CD4-positive, alpha-beta T cell (primary cell): ENCODE data around the gene PLTP. TPM values are rescaled to one million over a fixed set of nuclear protein-coding genes. Genes with fewer than 3 reads are reported as not detected.

Experiments
- ATAC-seq: fragments of 200-7000 bp; cut with Tn5 transposase; one replicate; pipeline ENCODE4 v1.10.0; 2022; ENCODE audit warnings: mild to moderate bottlenecking; ENCODE audit not compliant: poor library complexity
- CTCF ChIA-PET: fragments of 350-600 bp; sonication (Branson Sonifier 250); formaldehyde crosslinking; loops from one replicate; lab custom pipeline; 2021; ENCODE audit warnings: antibody characterized with exemption, inconsistent platforms; lab: Charles Lee
- POLR2A ChIA-PET: fragments of 350-600 bp; sonication (Branson Sonifier 250); formaldehyde crosslinking; loops from one replicate; lab custom pipeline; 2021; ENCODE audit warnings: antibody characterized with exemption, inconsistent platforms; lab: Charles Lee
- DNase-seq, 14 experiments: peaks; one replicate each; pipeline ENCODE4 v3.0.0-alpha.2; 2013 to 2020; ENCODE audit warnings: mixed read lengths in 2 of 14
- H3K27ac ChIP-seq, 2 donors: one replicate each; pipeline versions ENCODE4 v1.5.1 to v1.7.0; 2013; ENCODE audit warnings: low read length in 2 of 2, low read depth in 1 of 2, mild to moderate bottlenecking in 1 of 2
- H3K27me3 ChIP-seq, 2 experiments: 1 replicate in 1 of 2; 2 replicates in 1 of 2; pipeline versions ENCODE4 v1.6.1 to v1.7.0; 2013; ENCODE audit warnings: low read length in 2 of 2, control low read depth in 1 of 2, mild to moderate bottlenecking in 1 of 2, moderate library complexity in 1 of 2; ENCODE audit not compliant: insufficient read depth in 2 of 2, control insufficient read depth in 1 of 2
- H3K36me3 ChIP-seq: one replicate; pipeline ENCODE4 v1.6.1; 2013; ENCODE audit warnings: low read length, control low read depth; ENCODE audit not compliant: insufficient read depth
- H3K4me1 ChIP-seq: one replicate; pipeline ENCODE4 v1.6.1; 2013; ENCODE audit warnings: low read length, control low read depth; ENCODE audit not compliant: insufficient read depth
- H3K4me3 ChIP-seq: one replicate; pipeline ENCODE4 v1.5.1; 2013; ENCODE audit warnings: mild to moderate bottlenecking, low read length, moderate library complexity
- H3K9me3 ChIP-seq, 2 experiments: 1 replicate in 1 of 2; 2 replicates in 1 of 2; pipeline versions ENCODE4 v1.6.1 to v1.7.0; 2013; ENCODE audit warnings: low read length in 2 of 2, mild to moderate bottlenecking in 2 of 2, control low read depth in 1 of 2, moderate library complexity in 1 of 2; ENCODE audit not compliant: control insufficient read depth in 1 of 2, insufficient read depth in 1 of 2
- H3K27ac Mint-ChIP-seq: one replicate; pipeline ENCODE4 v1.8.0; 2020; ENCODE audit warnings: mixed read lengths
- H3K27me3 Mint-ChIP-seq: one replicate; pipeline ENCODE4 v1.8.0; 2021; ENCODE audit warnings: mixed read lengths
- H3K36me3 Mint-ChIP-seq: one replicate; pipeline ENCODE4 v1.8.0; 2021; ENCODE audit warnings: low read depth, mixed read lengths
- H3K4me1 Mint-ChIP-seq: one replicate; pipeline ENCODE4 v1.8.0; 2021; ENCODE audit warnings: low read depth, mixed read lengths
- H3K4me3 Mint-ChIP-seq: one replicate; pipeline ENCODE4 v1.8.0; 2020; ENCODE audit warnings: mild to moderate bottlenecking, mixed read lengths
- H3K9me3 Mint-ChIP-seq: one replicate; pipeline ENCODE4 v1.8.0; 2020; ENCODE audit warnings: mixed read lengths
- CTCF ChIP-seq: fragments of 200-600 bp; IDR thresholded peaks from one replicate; pipeline ENCODE4 v1.8.0; 2022; ENCODE audit warnings: antibody characterized with exemption, mild to moderate bottlenecking
- intact Hi-C, 2 experiments: fragments of 100-400 bp; cut with DNase I in 1 of 2; cut with micrococcal nuclease in 1 of 2; formaldehyde crosslinking; loops; one replicate each; pipeline versions ENCODE4 v1.15.1 to v1.9.0; 2023 to 2025; cut with DNase I, micrococcal nuclease
- total RNA-seq, 174 experiments: library from RNA in 2 of 174; stranded (reverse) in 2 of 174; gene quantifications; one replicate each; pipeline ENCODE4 v1.2.3 and lab custom pipeline; 2021 to 2026

The PLTP gene
- total RNA-seq, 2 experiments from 2014 or later = not detected

- ChIA-PET CTCF (interaction anchor here (2.1 to 2.3 kb wide), 2 partner anchors 35 to 45 kb away, joined by 6 to 7 read pairs; no protein-coding TSS in a partner anchor), POLR2A (interaction anchor here (0.7 to 6.8 kb wide), 36 partner anchors 8 to 968 kb away, joined by 3 to 195 read pairs (median 9); partner anchors contain the start of genes ACOT8, CTSA, DNTTIP1 and ELMO2)
- ATAC-seq = peak; percentile 29
- no peaks in the 10 kb centered on the region for H3K27me3 ChIP-seq
- H3K27ac ChIP-seq = peak overlapping the region; percentile 93 to 99
- Mint-ChIP-seq H3K27ac (peak overlapping the region; percentile 97), H3K9me3 (no peaks in the 10 kb centered on the region), H3K36me3 (peaks cover 54% of the 10 kb centered on the region), H3K4me1 (peaks cover 34% of the 10 kb centered on the region), H3K4me3 (peak overlapping the region; percentile 98), H3K27me3 (no peaks in the 10 kb centered on the region)
- DNase-seq = peak in 1 of 14 experiments; percentile 15
- no peak for TF ChIP-seq CTCF
- no peaks in the 10 kb centered on the region for H3K9me3 ChIP-seq
- peak overlapping the region; percentile 100 for H3K4me3 ChIP-seq
- peaks cover 37% of the 10 kb centered on the region for H3K36me3 ChIP-seq
- H3K4me1 ChIP-seq = peaks cover 40% of the 10 kb centered on the region
- intact Hi-C loops = loop anchor here (1.0 to 2.0 kb wide), 6 partner anchors 37 to 471 kb away; partner anchors contain the start of genes ACOT8 (in 1 of the 2), CTSA (in 1 of the 2), ELMO2 (in 1 of the 2) and NCOA5 (in 1 of the 2)
Measured at GRCh38 chr20:45935416-45936046, 23.6 kb upstream of the PLTP start.

DNA sequence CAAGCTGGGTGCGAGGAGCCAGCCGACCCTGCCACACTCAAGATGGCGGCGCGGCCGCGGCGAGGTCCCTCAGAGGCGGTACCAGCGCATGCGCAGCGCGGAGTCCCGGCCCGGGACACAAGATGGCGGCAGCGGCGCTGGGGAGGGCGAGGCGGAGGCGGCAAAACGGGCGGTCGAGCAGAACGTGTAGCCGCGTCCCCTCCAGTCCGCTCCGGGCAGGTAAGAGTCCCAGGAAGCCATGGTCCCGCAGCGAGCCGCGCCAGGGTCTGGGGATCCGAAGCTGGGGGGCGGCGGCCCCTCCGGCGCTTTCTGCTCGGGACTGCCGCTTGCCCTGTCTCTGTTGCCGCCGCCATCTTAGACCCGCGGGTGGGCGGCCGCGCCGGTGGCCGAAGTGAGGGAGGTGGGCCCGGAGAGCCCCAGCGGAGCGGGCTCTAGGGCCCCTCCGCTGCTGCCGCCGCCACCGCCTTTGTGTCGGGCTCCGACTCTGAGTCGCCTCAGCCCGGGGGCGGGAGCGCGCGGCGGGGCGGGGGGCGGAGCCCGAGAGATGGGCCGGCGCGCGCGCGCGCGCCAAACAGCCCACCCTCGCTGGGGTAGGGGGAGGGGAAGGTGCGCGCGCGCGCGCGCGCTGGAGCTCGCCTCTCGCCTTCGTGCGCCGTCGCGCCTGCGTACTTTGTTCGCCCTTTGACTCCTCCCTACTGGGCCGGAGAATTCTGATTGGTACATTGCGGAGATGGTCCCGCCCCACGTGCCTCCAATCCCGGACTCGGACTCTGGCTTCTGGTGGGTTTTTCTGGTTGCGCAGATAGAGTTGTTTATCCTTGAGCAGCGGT, 22.8 kb upstream of the PLTP start, which contains the start of gene PCIF1:
Gene PCIF1, plus strand, starts transcription at position 98 of the 830 bp plus-strand sequence. CDS start 4,317 bp downstream, outside the sequence.
- peak within 1 kb of the TSS; percentile 97 for H3K27ac Mint-ChIP-seq
- Histone ChIP-seq H3K27me3 (no peaks in the 10 kb centered on the region), H3K36me3 (peaks cover 30% of the 10 kb centered on the region), H3K27ac (peak within 1 kb of the TSS; percentile 96 to 99), H3K4me3 (peak within 1 kb of the TSS; percentile 100), H3K4me1 (peaks cover 40% of the 10 kb centered on the region), H3K9me3 (no peaks in the 10 kb centered on the region)
- POLR2A ChIA-PET = interaction anchor here (0.8 to 6.8 kb wide), 39 partner anchors 8 to 1049 kb away, joined by 3 to 195 read pairs (median 9); partner anchors contain the start of genes ACOT8, CTSA, DNTTIP1 and ELMO2
- intact Hi-C loops = loop anchor here (1.0 to 5.0 kb wide), 9 partner anchors 38 to 472 kb away; partner anchors contain the start of genes ACOT8 (in 2 of the 2), CTSA (in 2 of the 2), NEURL2 (in 2 of the 2) and ZNF335 (in 2 of the 2)
- CTCF ChIA-PET = interaction anchor here (1.3 to 2.3 kb wide), 4 partner anchors 36 to 45 kb away, joined by 3 to 20 read pairs (median 6); partner anchors contain the start of gene ZNF335
- TF ChIP-seq CTCF = no peak
- H3K4me3 Mint-ChIP-seq = peak within 1 kb of the TSS; percentile 98
- peaks cover 48% of the 10 kb centered on the region for H3K36me3 Mint-ChIP-seq
- DNase-seq (peak; percentile 97 to 100 (median 98)), ATAC-seq (peak; percentile 77)
- H3K9me3 Mint-ChIP-seq = no peaks in the 10 kb centered on the region
- no peaks in the 10 kb centered on the region for H3K27me3 Mint-ChIP-seq
- peaks cover 34% of the 10 kb centered on the region for H3K4me1 Mint-ChIP-seq
